Middle frontal gyrus (tissue), 1 donor: ENCODE results near the gene HDAC4.
"Not testable (repeated sequence)": the region's sequence is repeated elsewhere in the genome, so short reads cannot be mapped to it uniquely, and the experiment has no call there.

ENCODE experiments used
- DNase-seq: peaks from one replicate; pipeline ENCODE4 v3.0.0-alpha.2; 2015; ENCODE audit warnings: low spot score; ENCODE audit errors: extremely low spot score

HDAC4 gene

GRCh38 chr2:239177325-239177724, 223.5 kb downstream of the HDAC4 start:
- no peak for DNase-seq

DNA sequence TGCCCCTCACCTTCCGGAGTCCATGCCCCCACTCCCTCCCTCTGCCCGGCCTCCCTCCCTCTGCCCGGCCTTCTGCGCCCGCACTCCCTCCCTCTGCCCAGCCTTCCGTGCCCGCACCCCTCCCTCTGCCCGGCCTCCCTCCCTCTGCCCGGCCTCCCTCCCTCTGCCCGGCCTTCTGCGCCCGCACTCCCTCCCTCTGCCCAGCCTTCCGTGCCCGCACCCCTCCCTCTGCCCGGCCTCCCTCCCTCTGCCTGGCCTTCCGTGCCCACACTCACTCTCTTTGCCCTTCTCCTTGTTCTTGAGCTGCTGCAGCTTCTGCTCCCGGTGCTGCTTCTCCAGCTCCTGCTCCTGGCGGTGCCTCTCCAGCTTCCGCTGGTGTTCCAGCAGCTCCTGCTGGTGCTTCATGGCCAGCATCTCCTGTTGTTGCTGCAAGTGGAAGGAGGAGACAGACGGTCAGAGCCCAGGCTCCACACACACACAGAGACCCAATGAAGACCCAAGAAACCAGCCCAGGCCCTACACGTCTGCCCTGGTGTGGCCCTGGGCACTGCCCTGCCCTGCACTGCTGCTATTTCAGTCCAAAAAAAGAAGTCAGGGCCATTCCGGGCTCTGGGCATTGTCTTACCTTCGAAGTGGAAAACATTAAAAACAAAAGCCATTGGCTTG, 224.5 kb downstream of the HDAC4 start:
- not testable (repeated sequence) for DNase-seq

- DNase-seq = no peak
Measured at GRCh38 chr2:239175181-239175580, 225.6 kb downstream of the HDAC4 start.

GRCh38 chr2:239173301-239173700, 227.5 kb downstream of the HDAC4 start:
- DNase-seq = no peak

DNA sequence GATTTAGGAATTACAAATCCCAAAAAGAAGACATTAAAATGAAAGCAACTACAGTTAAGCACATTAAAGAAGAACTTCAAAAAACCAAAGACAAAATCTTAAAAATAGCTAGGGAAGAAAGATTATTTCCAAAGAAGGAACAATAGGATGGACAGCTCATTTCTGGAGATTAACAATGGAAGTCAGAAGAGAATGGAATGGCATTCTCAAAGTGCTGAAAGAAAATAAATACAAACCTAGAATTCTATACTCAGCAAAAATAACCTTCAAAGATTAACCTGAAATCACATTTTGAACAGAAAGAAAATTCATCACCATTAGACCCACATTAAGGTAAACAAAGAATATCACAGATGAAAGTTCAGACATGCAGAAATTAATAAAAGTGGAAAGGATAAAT, 229.2 kb downstream of the HDAC4 start:
- DNase-seq = no peak

GRCh38 chr2:239169311-239170048, 231.3 kb downstream of the HDAC4 start:
- no peak for DNase-seq

DNA sequence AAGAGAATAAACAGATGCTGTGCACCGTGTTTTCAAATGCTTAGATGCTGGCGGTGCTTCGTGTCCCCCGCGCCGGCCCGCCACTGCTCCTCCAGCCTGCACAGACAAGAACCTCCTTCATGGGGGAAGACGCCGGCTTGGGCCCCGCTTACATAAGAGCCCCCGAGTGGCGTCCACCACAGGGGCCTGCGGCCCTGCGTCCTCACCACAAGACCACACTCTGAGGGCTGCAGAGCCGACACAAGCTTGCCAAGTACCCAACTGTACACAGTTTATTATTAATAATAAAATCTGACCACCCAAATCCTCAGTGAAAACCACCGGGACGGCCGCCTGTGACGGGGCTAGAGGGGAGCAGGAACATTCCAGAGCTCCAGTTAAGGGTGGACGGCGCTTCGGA, 232.2 kb downstream of the HDAC4 start:
- no peak for DNase-seq

- DNase-seq = no peak
Measured at GRCh38 chr2:239167766-239168444, 232.9 kb downstream of the HDAC4 start.

DNA sequence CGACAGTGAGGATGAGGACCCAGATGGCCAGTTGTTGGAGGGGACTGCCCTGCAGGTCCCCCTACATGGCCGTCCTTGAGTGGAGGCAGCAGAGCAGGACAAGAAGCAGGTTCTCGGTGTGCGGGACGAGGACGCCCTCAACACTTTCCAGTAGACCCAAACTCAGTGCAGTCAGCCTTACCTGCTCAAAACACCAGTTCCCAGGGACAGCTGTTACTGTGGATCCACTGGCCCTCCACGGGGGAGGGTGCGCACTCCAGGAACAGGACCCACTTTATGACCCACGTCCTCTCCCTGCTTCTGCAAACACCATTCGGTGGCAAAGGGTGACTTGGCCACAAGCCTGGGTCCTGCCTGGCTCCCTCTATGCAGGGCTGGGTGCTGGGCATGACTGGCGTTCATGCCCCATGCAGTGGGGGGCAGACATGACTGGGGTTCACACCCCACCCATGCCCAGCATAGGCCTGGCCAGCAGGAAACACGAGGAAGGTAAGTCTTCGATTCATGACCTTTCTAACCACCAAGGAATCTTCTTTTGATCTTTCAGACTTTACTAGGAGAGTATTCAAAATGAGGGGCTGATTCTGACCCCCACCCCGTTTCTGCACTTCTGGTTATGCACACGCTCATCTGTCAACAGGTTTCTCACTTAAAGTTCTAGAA, 233.7 kb downstream of the HDAC4 start:
- DNase-seq = no peak

GRCh38 chr2:239166201-239166834, 234.5 kb downstream of the HDAC4 start:
- DNase-seq = no peak

GRCh38 chr2:239165206-239165831, 235.5 kb downstream of the HDAC4 start:
- no peak for DNase-seq

GRCh38 chr2:239164335-239164871, 236.4 kb downstream of the HDAC4 start:
- DNase-seq = no peak

DNA sequence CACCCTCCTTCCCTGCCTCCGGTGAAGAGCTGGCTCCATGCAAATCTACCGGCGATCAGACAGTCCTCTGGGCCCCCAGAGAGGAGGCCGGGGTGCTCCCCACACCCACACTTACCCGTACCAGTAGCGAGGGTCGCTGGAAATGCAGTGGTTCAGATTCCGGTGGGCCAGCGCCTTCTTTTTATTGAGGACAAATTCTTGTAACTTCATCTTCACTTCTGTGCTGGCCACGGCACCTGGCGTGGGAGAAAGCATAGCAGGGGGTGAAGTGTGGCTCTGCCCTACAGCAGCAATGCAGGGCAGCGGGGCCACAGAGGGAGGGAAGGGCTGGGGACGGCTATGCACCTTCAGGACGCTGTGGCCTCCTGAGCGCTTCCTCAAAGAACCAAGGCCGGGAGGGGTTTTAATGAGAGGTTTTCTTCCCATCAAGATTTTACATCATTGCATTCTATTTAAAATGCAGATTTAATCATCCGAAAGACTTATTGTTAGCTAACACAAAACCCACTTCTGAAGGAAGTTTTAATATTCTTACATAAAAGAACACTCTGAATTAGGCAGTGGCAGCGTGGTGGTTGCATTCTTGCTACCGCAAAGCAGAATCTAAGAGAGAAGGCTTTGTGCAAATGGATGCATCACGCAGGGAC, 237.0 kb downstream of the HDAC4 start:
- DNase-seq = no peak

GRCh38 chr2:239162976-239163687, 237.7 kb downstream of the HDAC4 start:
- no peak for DNase-seq

- DNase-seq = no peak
Measured at GRCh38 chr2:239162141-239162821, 238.5 kb downstream of the HDAC4 start.

GRCh38 chr2:239161711-239162140, 239.1 kb downstream of the HDAC4 start:
- DNase-seq = no peak

- no peak for DNase-seq
Measured at GRCh38 chr2:239160226-239161143, 240.3 kb downstream of the HDAC4 start.

- DNase-seq = no peak
Measured at GRCh38 chr2:239159476-239159911, 241.3 kb downstream of the HDAC4 start.
